Measurements from ENCODE around the gene RPUSD2.

RPUSD2 gene

GRCh38 chr15:40623361-40623760 lies 54.3 kb downstream of the RPUSD2 start:
- POLR2A ChIA-PET: no interaction called here
- CTCF ChIA-PET: interaction anchor here (0.8 to 1.3 kb wide), 4 partner anchors 13 to 236 kb away, joined by 3 to 4 read pairs (median 4); no protein-coding TSS in a partner anchor
- no peak for TF ChIP-seq CTCF (IDR thresholded peaks at IDR 0.05; ENCODE audit: control extremely low read depth, extremely low read depth, low read depth, missing control alignments)
- no peak for DNase-seq (ENCODE audit: extremely low spot score)
